NCI-H748 (cell line): ENCODE measurements around the gene ADAMTS2.

Experiments
- DNase-seq: peaks from one replicate; lab custom pipeline; 2025; ENCODE audit not compliant: unreplicated experiment; lab: John Stamatoyannopoulos, UW

Gene ADAMTS2

GRCh38 chr5:179373101-179373934 lies 28.1 kb upstream of the ADAMTS2 start:
- no peak for DNase-seq

GRCh38 chr5:179371681-179372680 lies 26.7 kb upstream of the ADAMTS2 start:
- peak; percentile 95 for DNase-seq

GRCh38 chr5:179371121-179371510 lies 25.9 kb upstream of the ADAMTS2 start:
- DNase-seq, result no peak

- no peak for DNase-seq
Observed at GRCh38 chr5:179370490-179371120, 25.3 kb upstream of the ADAMTS2 start.

- DNase-seq, result no peak
Observed at GRCh38 chr5:179369530-179369884, 24.2 kb upstream of the ADAMTS2 start.

- DNase-seq, result no peak
Observed at GRCh38 chr5:179368806-179369529, 23.7 kb upstream of the ADAMTS2 start.

- no peak for DNase-seq
Observed at GRCh38 chr5:179368126-179368805, 23.0 kb upstream of the ADAMTS2 start.

- DNase-seq, result no peak
Observed at GRCh38 chr5:179367491-179367890, 22.2 kb upstream of the ADAMTS2 start.

- no peak for DNase-seq
Observed at GRCh38 chr5:179362355-179362754, 17.1 kb upstream of the ADAMTS2 start.

GRCh38 chr5:179361037-179361603 lies 15.9 kb upstream of the ADAMTS2 start:
- DNase-seq, result no peak

GRCh38 chr5:179357031-179357430 lies 11.8 kb upstream of the ADAMTS2 start:
- no peak for DNase-seq

GRCh38 chr5:179355976-179356974 lies 11.0 kb upstream of the ADAMTS2 start:
- no peak for DNase-seq

- no peak for DNase-seq
Observed at GRCh38 chr5:179354305-179354882, 9.1 kb upstream of the ADAMTS2 start.

- no peak for DNase-seq
Observed at GRCh38 chr5:179348843-179349242, 3.6 kb upstream of the ADAMTS2 start.

- DNase-seq, result no peak
Observed at GRCh38 chr5:179348011-179348530, 2.8 kb upstream of the ADAMTS2 start.

- DNase-seq, result no peak
Observed at GRCh38 chr5:179347581-179347980, 2.3 kb upstream of the ADAMTS2 start.

GRCh38 chr5:179346875-179347274 lies 1.6 kb upstream of the ADAMTS2 start:
- no peak for DNase-seq

GRCh38 chr5:179346401-179346800 lies 1.1 kb upstream of the ADAMTS2 start:
- no peak for DNase-seq
